Stimulated activated effector memory CD8-positive, alpha-beta T cell treated with anti-CD3 and anti-CD28 coated beads, Interleukin-12 subunit alpha, Interleukin-12 subunit beta, amount 100 ng/mL, for 72 hours (primary cell): ENCODE measurements around the gene RAVER2.
"Not testable (repeated sequence)": the region's sequence is repeated elsewhere in the genome, so short reads cannot be mapped to it uniquely, and the experiment has no call there.

ENCODE experiments used
- ATAC-seq: fragments of 150-1000 bp; cut with Tn5 transposase; 2 replicates; pipeline ENCODE4 v1.10.0; 2021
- DNase-seq, 2 donors: peaks; one replicate each; pipeline ENCODE4 v3.0.0; 2021 to 2022; ENCODE audit warnings: low spot score in 2 of 2
- H3K27ac Mint-ChIP-seq: one replicate; pipeline ENCODE4 v1.8.0; 2022; ENCODE audit warnings: mild to moderate bottlenecking, mixed read lengths
- H3K36me3 Mint-ChIP-seq: one replicate; pipeline ENCODE4 v1.8.0; 2022; ENCODE audit warnings: mild to moderate bottlenecking, mixed read lengths
- H3K4me1 Mint-ChIP-seq: one replicate; pipeline ENCODE4 v1.8.0; 2022; ENCODE audit warnings: mixed read lengths
- H3K4me3 Mint-ChIP-seq: one replicate; pipeline ENCODE4 v1.8.0; 2022; ENCODE audit warnings: mild to moderate bottlenecking, mixed read lengths
- H3K9me3 Mint-ChIP-seq: one replicate; pipeline ENCODE4 v1.8.0; 2022; ENCODE audit warnings: mixed read lengths

The RAVER2 gene

GRCh38 chr1:64765012-64765411 is 20.1 kb downstream of the RAVER2 start:
- Mint-ChIP-seq H3K4me3 (no peak overlapping the region), H3K36me3 (no peaks in the 10 kb centered on the region), H3K27ac (no peak overlapping the region), H3K4me1 (no peaks in the 10 kb centered on the region), H3K9me3 (no peaks in the 10 kb centered on the region)
- no peak for DNase-seq
- no peak for ATAC-seq

- DNase-seq (no peak), ATAC-seq (no peak)
- Mint-ChIP-seq H3K36me3 (no peaks in the 10 kb centered on the region), H3K27ac (no peak overlapping the region), H3K4me1 (no peaks in the 10 kb centered on the region), H3K4me3 (no peak overlapping the region), H3K9me3 (peaks cover 4% of the 10 kb centered on the region)
These were observed 21.0 kb downstream of the RAVER2 start for GRCh38 chr1:64765826-64766225.

GRCh38 chr1:64766429-64766828 is 21.6 kb downstream of the RAVER2 start:
- DNase-seq: no peak
- H3K4me1 Mint-ChIP-seq: no peaks in the 10 kb centered on the region
- peaks cover 5% of the 10 kb centered on the region for H3K9me3 Mint-ChIP-seq
- no peak overlapping the region for H3K27ac Mint-ChIP-seq
- ATAC-seq: no peak
- no peaks in the 10 kb centered on the region for H3K36me3 Mint-ChIP-seq
- no peak overlapping the region for H3K4me3 Mint-ChIP-seq

- no peaks in the 10 kb centered on the region for H3K36me3 Mint-ChIP-seq
- H3K4me3 Mint-ChIP-seq: no peak overlapping the region
- no peaks in the 10 kb centered on the region for H3K4me1 Mint-ChIP-seq
- H3K27ac Mint-ChIP-seq: no peak overlapping the region
- no peak for ATAC-seq
- H3K9me3 Mint-ChIP-seq: peaks cover 5% of the 10 kb centered on the region
- DNase-seq: no peak
These were observed 24.6 kb downstream of the RAVER2 start for GRCh38 chr1:64769482-64769881.

GRCh38 chr1:64769971-64770370 is 25.1 kb downstream of the RAVER2 start:
- H3K36me3 Mint-ChIP-seq: no peaks in the 10 kb centered on the region
- no peaks in the 10 kb centered on the region for H3K4me1 Mint-ChIP-seq
- H3K4me3 Mint-ChIP-seq: no peak overlapping the region
- DNase-seq (no peak), ATAC-seq (no peak)
- H3K9me3 Mint-ChIP-seq: peaks cover 5% of the 10 kb centered on the region
- H3K27ac Mint-ChIP-seq: no peak overlapping the region

GRCh38 chr1:64773306-64773705 is 28.4 kb downstream of the RAVER2 start:
- not testable (repeated sequence) for H3K9me3 Mint-ChIP-seq, DNase-seq, ATAC-seq, H3K27ac Mint-ChIP-seq, H3K4me3 Mint-ChIP-seq, H3K36me3 Mint-ChIP-seq, H3K4me1 Mint-ChIP-seq

GRCh38 chr1:64775113-64775512 is 30.2 kb downstream of the RAVER2 start:
- ATAC-seq: no peak
- Mint-ChIP-seq H3K36me3 (no peaks in the 10 kb centered on the region), H3K9me3 (peaks cover 5% of the 10 kb centered on the region), H3K4me1 (no peaks in the 10 kb centered on the region), H3K27ac (no peak overlapping the region), H3K4me3 (no peak overlapping the region)
- no peak for DNase-seq

GRCh38 chr1:64782044-64782443 is 37.2 kb downstream of the RAVER2 start:
- not testable (repeated sequence) for H3K4me1 Mint-ChIP-seq, H3K9me3 Mint-ChIP-seq, ATAC-seq, H3K4me3 Mint-ChIP-seq, H3K27ac Mint-ChIP-seq, DNase-seq, H3K36me3 Mint-ChIP-seq

GRCh38 chr1:64782848-64783247 is 38.0 kb downstream of the RAVER2 start:
- H3K4me1 Mint-ChIP-seq, ATAC-seq, H3K36me3 Mint-ChIP-seq, H3K9me3 Mint-ChIP-seq, H3K27ac Mint-ChIP-seq, DNase-seq, H3K4me3 Mint-ChIP-seq: not testable (repeated sequence)

- no peaks in the 10 kb centered on the region for H3K36me3 Mint-ChIP-seq
- H3K4me1 Mint-ChIP-seq: no peaks in the 10 kb centered on the region
- ATAC-seq (no peak), DNase-seq (no peak)
- H3K9me3 Mint-ChIP-seq: peaks cover 10% of the 10 kb centered on the region
- no peak overlapping the region for H3K4me3 Mint-ChIP-seq
- no peak overlapping the region for H3K27ac Mint-ChIP-seq
These were observed 46.1 kb downstream of the RAVER2 start for GRCh38 chr1:64790832-64791487.

- DNase-seq (no peak), ATAC-seq (no peak)
- Mint-ChIP-seq H3K4me1 (no peaks in the 10 kb centered on the region), H3K27ac (no peak overlapping the region), H3K9me3 (no peaks in the 10 kb centered on the region), H3K36me3 (no peaks in the 10 kb centered on the region), H3K4me3 (no peak overlapping the region)
These were observed 54.0 kb downstream of the RAVER2 start for GRCh38 chr1:64798872-64799271.

- Mint-ChIP-seq H3K27ac (no peak overlapping the region), H3K4me1 (no peaks in the 10 kb centered on the region), H3K4me3 (no peak overlapping the region), H3K36me3 (no peaks in the 10 kb centered on the region), H3K9me3 (no peaks in the 10 kb centered on the region)
- no peak for DNase-seq
- no peak for ATAC-seq
These were observed 57.1 kb downstream of the RAVER2 start for GRCh38 chr1:64801851-64802523.

- no peak overlapping the region for H3K27ac Mint-ChIP-seq
- H3K4me1 Mint-ChIP-seq: no peaks in the 10 kb centered on the region
- no peak for ATAC-seq
- H3K36me3 Mint-ChIP-seq: no peaks in the 10 kb centered on the region
- no peak overlapping the region for H3K4me3 Mint-ChIP-seq
- DNase-seq: no peak
- H3K9me3 Mint-ChIP-seq: no peaks in the 10 kb centered on the region
These were observed 64.4 kb downstream of the RAVER2 start for GRCh38 chr1:64809309-64809708.

GRCh38 chr1:64810001-64810400 is 65.1 kb downstream of the RAVER2 start:
- H3K4me1 Mint-ChIP-seq: no peaks in the 10 kb centered on the region
- H3K9me3 Mint-ChIP-seq: no peaks in the 10 kb centered on the region
- no peak for ATAC-seq
- H3K36me3 Mint-ChIP-seq: no peaks in the 10 kb centered on the region
- no peak overlapping the region for H3K4me3 Mint-ChIP-seq
- DNase-seq: no peak
- H3K27ac Mint-ChIP-seq: no peak overlapping the region

GRCh38 chr1:64811131-64811530 is 66.3 kb downstream of the RAVER2 start:
- Mint-ChIP-seq H3K27ac (no peak overlapping the region), H3K9me3 (no peaks in the 10 kb centered on the region), H3K36me3 (no peaks in the 10 kb centered on the region), H3K4me1 (no peaks in the 10 kb centered on the region), H3K4me3 (no peak overlapping the region)
- ATAC-seq (no peak), DNase-seq (no peak)

GRCh38 chr1:64814427-64814826 is 69.6 kb downstream of the RAVER2 start:
- ATAC-seq: no peak
- Mint-ChIP-seq H3K9me3 (no peaks in the 10 kb centered on the region), H3K36me3 (no peaks in the 10 kb centered on the region), H3K4me3 (no peak overlapping the region), H3K4me1 (no peaks in the 10 kb centered on the region), H3K27ac (no peak overlapping the region)
- no peak for DNase-seq
